Measurements from ENCODE around the gene SP3. TPM values are rescaled to one million over a fixed set of nuclear protein-coding genes. Genes with fewer than 3 reads are reported as not detected.

The SP3 gene
- polyA plus RNA-seq, 3 donors, result 44.8 to 66.2 (median 54.2) TPM

- H3K27me3 ChIP-seq (ENCODE audit: control insufficient read depth in 2 of 2, insufficient read depth in 2 of 2, low read length in 2 of 2), result no peaks in the 10 kb centered on the region
- peaks cover 76% of the 10 kb centered on the region for H4K20me1 ChIP-seq (ENCODE audit: insufficient read depth, low read length)
- TF ChIP-seq, protein P1, sequence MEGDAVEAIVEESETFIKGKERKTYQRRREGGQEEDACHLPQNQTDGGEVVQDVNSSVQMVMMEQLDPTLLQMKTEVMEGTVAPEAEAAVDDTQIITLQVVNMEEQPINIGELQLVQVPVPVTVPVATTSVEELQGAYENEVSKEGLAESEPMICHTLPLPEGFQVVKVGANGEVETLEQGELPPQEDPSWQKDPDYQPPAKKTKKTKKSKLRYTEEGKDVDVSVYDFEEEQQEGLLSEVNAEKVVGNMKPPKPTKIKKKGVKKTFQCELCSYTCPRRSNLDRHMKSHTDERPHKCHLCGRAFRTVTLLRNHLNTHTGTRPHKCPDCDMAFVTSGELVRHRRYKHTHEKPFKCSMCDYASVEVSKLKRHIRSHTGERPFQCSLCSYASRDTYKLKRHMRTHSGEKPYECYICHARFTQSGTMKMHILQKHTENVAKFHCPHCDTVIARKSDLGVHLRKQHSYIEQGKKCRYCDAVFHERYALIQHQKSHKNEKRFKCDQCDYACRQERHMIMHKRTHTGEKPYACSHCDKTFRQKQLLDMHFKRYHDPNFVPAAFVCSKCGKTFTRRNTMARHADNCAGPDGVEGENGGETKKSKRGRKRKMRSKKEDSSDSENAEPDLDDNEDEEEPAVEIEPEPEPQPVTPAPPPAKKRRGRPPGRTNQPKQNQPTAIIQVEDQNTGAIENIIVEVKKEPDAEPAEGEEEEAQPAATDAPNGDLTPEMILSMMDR (IDR thresholded peaks at IDR 0.05), result no peak
- no peak for DNase-seq
- Mint-ChIP-seq H3K9me3 (no peaks in the 10 kb centered on the region), H3K4me3 (no peak overlapping the region), H3K27me3 (ENCODE audit: low read depth in 3 of 3) (no peaks in the 10 kb centered on the region), H3K4me1 (no peaks in the 10 kb centered on the region), H3K27ac (no peak overlapping the region), H3K36me3 (peaks cover 73 to 87% of the 10 kb centered on the region in 2 donors)
- no peak overlapping the region for H3K9ac ChIP-seq (ENCODE audit: insufficient read depth, low read length, poor library complexity, severe bottlenecking)
- H3K4me3 ChIP-seq (replicated peaks in 1 of 3; ENCODE audit: low read depth in 2 of 3, low read length in 3 of 3), result no peak overlapping the region
- no peaks in the 10 kb centered on the region for H3K9me3 ChIP-seq (replicated peaks in 1 of 2; ENCODE audit: control insufficient read depth in 1 of 2, insufficient read depth in 1 of 2, low read length in 2 of 2)
- no peaks in the 10 kb centered on the region for H3K4me1 ChIP-seq (ENCODE audit: control insufficient read depth in 1 of 2, insufficient read depth in 2 of 2, low read length in 2 of 2)
- no peak overlapping the region for H3K4me2 ChIP-seq (replicated peaks; ENCODE audit: extremely low read depth, low read length, poor library complexity, severe bottlenecking)
- intact Hi-C loops (cut with micrococcal nuclease), result loop anchor here in 1 of 2 donors (10.0 kb wide), 1 partner anchor 55 kb away; the partner anchor contains the start of gene SP3
- H3K36me3 ChIP-seq (replicated peaks in 1 of 2; ENCODE audit: control insufficient read depth in 1 of 2, insufficient read depth in 2 of 2, low read length in 2 of 2), result peaks cover 94 to 98% of the 10 kb centered on the region in 2 donors
- 100% methylated on average over 2 of the region's 5 CpGs for WGBS (ENCODE audit: insufficient coverage)
- peaks cover 36% of the 10 kb centered on the region for H3K79me2 ChIP-seq (ENCODE audit: insufficient read depth, low read length)
- no peak overlapping the region for H2AFZ ChIP-seq (ENCODE audit: insufficient read depth, low read depth, low read length, poor library complexity, severe bottlenecking)
- no peak overlapping the region for H3K27ac ChIP-seq (ENCODE audit: low read depth in 1 of 2, low read length in 2 of 2)
Measured at GRCh38 chr2:173909846-173910245, 55.3 kb downstream of the SP3 start.

DNA sequence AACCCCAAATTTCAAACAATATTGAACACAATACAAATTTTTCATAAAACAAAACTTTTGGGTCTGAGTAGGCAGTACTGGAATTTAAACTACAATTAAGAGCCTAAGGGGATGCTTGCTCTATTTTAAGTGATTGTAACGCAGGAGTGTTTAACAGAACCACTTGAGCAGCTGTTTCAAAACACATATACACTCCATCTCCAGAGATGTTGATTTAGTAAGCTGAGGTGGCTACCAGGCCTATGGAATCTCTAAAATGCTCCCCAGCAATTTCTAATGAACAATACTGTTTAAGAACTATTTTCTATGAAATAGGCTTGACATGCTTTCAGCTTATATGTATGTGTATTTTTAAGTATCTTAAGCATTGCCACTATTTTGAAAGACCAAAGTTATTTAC, 58.5 kb downstream of the SP3 start:
- intact Hi-C loops (cut with micrococcal nuclease), result no loop called here

More for the DNA sequence above, 58.5 kb downstream of the SP3 start:
- no peak overlapping the region for H3K4me3 ChIP-seq (replicated peaks in 1 of 3; ENCODE audit: low read depth in 2 of 3, low read length in 3 of 3)
- H3K4me1 Mint-ChIP-seq, result no peaks in the 10 kb centered on the region
- no peaks in the 10 kb centered on the region for H3K4me1 ChIP-seq (ENCODE audit: control insufficient read depth in 1 of 2, insufficient read depth in 2 of 2, low read length in 2 of 2)
- H4K20me1 ChIP-seq (ENCODE audit: insufficient read depth, low read length), result peaks cover 69% of the 10 kb centered on the region
- no peak overlapping the region for H3K27ac ChIP-seq (ENCODE audit: low read depth in 1 of 2, low read length in 2 of 2)
- no peak for DNase-seq
- TF ChIP-seq, protein P1 (IDR thresholded peaks at IDR 0.05), result no peak
- H3K9ac ChIP-seq (ENCODE audit: insufficient read depth, low read length, poor library complexity, severe bottlenecking), result no peak overlapping the region
- no peak overlapping the region for H3K27ac Mint-ChIP-seq
- H3K4me2 ChIP-seq (replicated peaks; ENCODE audit: extremely low read depth, low read length, poor library complexity, severe bottlenecking), result no peak overlapping the region
- no peaks in the 10 kb centered on the region for H3K27me3 ChIP-seq (ENCODE audit: control insufficient read depth in 2 of 2, insufficient read depth in 2 of 2, low read length in 2 of 2)
- no peaks in the 10 kb centered on the region for H3K9me3 Mint-ChIP-seq
- no peaks in the 10 kb centered on the region for H3K9me3 ChIP-seq (replicated peaks in 1 of 2; ENCODE audit: control insufficient read depth in 1 of 2, insufficient read depth in 1 of 2, low read length in 2 of 2)
- H3K36me3 Mint-ChIP-seq, result peaks cover 69 to 72% of the 10 kb centered on the region in 2 donors
- H3K27me3 Mint-ChIP-seq (ENCODE audit: low read depth in 3 of 3), result no peaks in the 10 kb centered on the region
- H3K36me3 ChIP-seq (replicated peaks in 1 of 2; ENCODE audit: control insufficient read depth in 1 of 2, insufficient read depth in 2 of 2, low read length in 2 of 2), result peaks cover 74 to 86% of the 10 kb centered on the region in 2 donors
- H3K79me2 ChIP-seq (ENCODE audit: insufficient read depth, low read length), result peaks cover 8% of the 10 kb centered on the region
- H2AFZ ChIP-seq (ENCODE audit: insufficient read depth, low read depth, low read length, poor library complexity, severe bottlenecking), result no peak overlapping the region
- no peak overlapping the region for H3K4me3 Mint-ChIP-seq
- no CpG with 5 or more reads among the region's 1 CpG for WGBS (ENCODE audit: insufficient coverage)

All from CD14-positive monocyte (primary cell).